ENCODE results near the gene HBP1.
"Not testable (repeated sequence)": the region's sequence is repeated elsewhere in the genome, so short reads cannot be mapped to it uniquely, and the experiment has no call there.

The HBP1 gene

GRCh38 chr7:107208024-107208521, 39.3 kb downstream of the HBP1 start:
- no peaks in the 10 kb centered on the region for H3K27me3 ChIP-seq (ENCODE audit: control insufficient read depth, insufficient read depth, low read length)
- no peak overlapping the region for H3K27ac ChIP-seq (ENCODE audit: low read depth, low read length)
- H3K4me3 ChIP-seq (ENCODE audit: low read depth, low read length), result no peak overlapping the region
- no peak overlapping the region for H3K9ac ChIP-seq (ENCODE audit: low read length)
- H3K9me3 ChIP-seq (ENCODE audit: control insufficient read depth, insufficient read depth, low read depth, low read length), result no peaks in the 10 kb centered on the region
- no peaks in the 10 kb centered on the region for H3K4me1 ChIP-seq (ENCODE audit: control insufficient read depth, insufficient read depth, low read length)
- H3K36me3 ChIP-seq (ENCODE audit: control insufficient read depth, insufficient read depth, low read length), result peaks cover 25% of the 10 kb centered on the region; the same call in 1 of the 2 replicates

- Histone ChIP-seq H3K4me1 (ENCODE audit: control insufficient read depth, insufficient read depth, low read length) (no peaks in the 10 kb centered on the region), H3K9ac (ENCODE audit: low read length) (no peak overlapping the region), H3K27me3 (ENCODE audit: control insufficient read depth, insufficient read depth, low read length) (no peaks in the 10 kb centered on the region), H3K27ac (ENCODE audit: low read depth, low read length) (no peak overlapping the region), H3K36me3 (ENCODE audit: control insufficient read depth, insufficient read depth, low read length) (peaks cover 21% of the 10 kb centered on the region; the same call in 1 of the 2 replicates), H3K4me3 (ENCODE audit: low read depth, low read length) (no peak overlapping the region), H3K9me3 (ENCODE audit: control insufficient read depth, insufficient read depth, low read depth, low read length) (no peaks in the 10 kb centered on the region)
Observed at GRCh38 chr7:107208563-107208962, 39.8 kb downstream of the HBP1 start.

GRCh38 chr7:107209565-107209964, 40.8 kb downstream of the HBP1 start:
- no peak overlapping the region for H3K4me3 ChIP-seq (ENCODE audit: low read depth, low read length)
- H3K36me3 ChIP-seq (ENCODE audit: control insufficient read depth, insufficient read depth, low read length), result peaks cover 15% of the 10 kb centered on the region; the same call in 1 of the 2 replicates
- no peaks in the 10 kb centered on the region for H3K9me3 ChIP-seq (ENCODE audit: control insufficient read depth, insufficient read depth, low read depth, low read length)
- H3K9ac ChIP-seq (ENCODE audit: low read length), result no peak overlapping the region
- no peak overlapping the region for H3K27ac ChIP-seq (ENCODE audit: low read depth, low read length)
- no peaks in the 10 kb centered on the region for H3K27me3 ChIP-seq (ENCODE audit: control insufficient read depth, insufficient read depth, low read length)
- no peaks in the 10 kb centered on the region for H3K4me1 ChIP-seq (ENCODE audit: control insufficient read depth, insufficient read depth, low read length)

- no peak overlapping the region for H3K9ac ChIP-seq (ENCODE audit: low read length)
- no peaks in the 10 kb centered on the region for H3K4me1 ChIP-seq (ENCODE audit: control insufficient read depth, insufficient read depth, low read length)
- H3K4me3 ChIP-seq (ENCODE audit: low read depth, low read length), result no peak overlapping the region
- no peaks in the 10 kb centered on the region for H3K9me3 ChIP-seq (ENCODE audit: control insufficient read depth, insufficient read depth, low read depth, low read length)
- no peak overlapping the region for H3K27ac ChIP-seq (ENCODE audit: low read depth, low read length)
- no peaks in the 10 kb centered on the region for H3K27me3 ChIP-seq (ENCODE audit: control insufficient read depth, insufficient read depth, low read length)
- H3K36me3 ChIP-seq (ENCODE audit: control insufficient read depth, insufficient read depth, low read length), result peaks cover 15% of the 10 kb centered on the region; the same call in 1 of the 2 replicates
Observed at GRCh38 chr7:107210400-107210799, 41.6 kb downstream of the HBP1 start.

- peaks cover 13% of the 10 kb centered on the region; the same call in 1 of the 2 replicates for H3K36me3 ChIP-seq (ENCODE audit: control insufficient read depth, insufficient read depth, low read length)
- H3K4me3 ChIP-seq (ENCODE audit: low read depth, low read length), result no peak overlapping the region
- no peaks in the 10 kb centered on the region for H3K9me3 ChIP-seq (ENCODE audit: control insufficient read depth, insufficient read depth, low read depth, low read length)
- H3K4me1 ChIP-seq (ENCODE audit: control insufficient read depth, insufficient read depth, low read length), result no peaks in the 10 kb centered on the region
- no peak overlapping the region for H3K9ac ChIP-seq (ENCODE audit: low read length)
- H3K27ac ChIP-seq (ENCODE audit: low read depth, low read length), result no peak overlapping the region
- H3K27me3 ChIP-seq (ENCODE audit: control insufficient read depth, insufficient read depth, low read length), result no peaks in the 10 kb centered on the region
Observed at GRCh38 chr7:107212725-107213124, 43.9 kb downstream of the HBP1 start.

- Histone ChIP-seq H3K9me3 (ENCODE audit: control insufficient read depth, insufficient read depth, low read depth, low read length) (no peaks in the 10 kb centered on the region), H3K9ac (ENCODE audit: low read length) (no peak overlapping the region), H3K27me3 (ENCODE audit: control insufficient read depth, insufficient read depth, low read length) (no peaks in the 10 kb centered on the region), H3K4me1 (ENCODE audit: control insufficient read depth, insufficient read depth, low read length) (no peaks in the 10 kb centered on the region), H3K4me3 (ENCODE audit: low read depth, low read length) (no peak overlapping the region), H3K36me3 (ENCODE audit: control insufficient read depth, insufficient read depth, low read length) (peaks cover 13% of the 10 kb centered on the region; the same call in 1 of the 2 replicates), H3K27ac (ENCODE audit: low read depth, low read length) (no peak overlapping the region)
Observed at GRCh38 chr7:107213193-107213788, 44.5 kb downstream of the HBP1 start.

- H3K27ac ChIP-seq (ENCODE audit: low read depth, low read length), result no peak overlapping the region
- no peaks in the 10 kb centered on the region for H3K9me3 ChIP-seq (ENCODE audit: control insufficient read depth, insufficient read depth, low read depth, low read length)
- H3K36me3 ChIP-seq (ENCODE audit: control insufficient read depth, insufficient read depth, low read length), result peaks cover 10% of the 10 kb centered on the region; the same call in 1 of the 2 replicates
- H3K4me3 ChIP-seq (ENCODE audit: low read depth, low read length), result no peak overlapping the region
- H3K4me1 ChIP-seq (ENCODE audit: control insufficient read depth, insufficient read depth, low read length), result no peaks in the 10 kb centered on the region
- no peaks in the 10 kb centered on the region for H3K27me3 ChIP-seq (ENCODE audit: control insufficient read depth, insufficient read depth, low read length)
- no peak overlapping the region for H3K9ac ChIP-seq (ENCODE audit: low read length)
Observed at GRCh38 chr7:107213945-107214344, 45.1 kb downstream of the HBP1 start.

GRCh38 chr7:107219563-107220244, 50.9 kb downstream of the HBP1 start:
- Histone ChIP-seq H3K36me3 (ENCODE audit: control insufficient read depth, insufficient read depth, low read length) (no peaks in the 10 kb centered on the region), H3K27me3 (ENCODE audit: control insufficient read depth, insufficient read depth, low read length) (no peaks in the 10 kb centered on the region), H3K4me1 (ENCODE audit: control insufficient read depth, insufficient read depth, low read length) (no peaks in the 10 kb centered on the region), H3K9me3 (ENCODE audit: control insufficient read depth, insufficient read depth, low read depth, low read length) (no peaks in the 10 kb centered on the region), H3K27ac (ENCODE audit: low read depth, low read length) (no peak overlapping the region), H3K9ac (ENCODE audit: low read length) (no peak overlapping the region), H3K4me3 (ENCODE audit: low read depth, low read length) (no peak overlapping the region)

- H3K27ac ChIP-seq (ENCODE audit: low read depth, low read length), result no peak overlapping the region
- no peaks in the 10 kb centered on the region for H3K4me1 ChIP-seq (ENCODE audit: control insufficient read depth, insufficient read depth, low read length)
- H3K9me3 ChIP-seq (ENCODE audit: control insufficient read depth, insufficient read depth, low read depth, low read length), result no peaks in the 10 kb centered on the region
- no peak overlapping the region for H3K4me3 ChIP-seq (ENCODE audit: low read depth, low read length)
- no peaks in the 10 kb centered on the region for H3K27me3 ChIP-seq (ENCODE audit: control insufficient read depth, insufficient read depth, low read length)
- H3K9ac ChIP-seq (ENCODE audit: low read length), result no peak overlapping the region
- H3K36me3 ChIP-seq (ENCODE audit: control insufficient read depth, insufficient read depth, low read length), result no peaks in the 10 kb centered on the region
Observed at GRCh38 chr7:107220356-107220755, 51.6 kb downstream of the HBP1 start.

GRCh38 chr7:107220806-107221205, 52.0 kb downstream of the HBP1 start:
- not testable (repeated sequence) for H3K4me3 ChIP-seq (ENCODE audit: low read depth, low read length); H3K9ac ChIP-seq (ENCODE audit: low read length); H3K27me3 ChIP-seq (ENCODE audit: control insufficient read depth, insufficient read depth, low read length); H3K27ac ChIP-seq (ENCODE audit: low read depth, low read length); H3K9me3 ChIP-seq (ENCODE audit: control insufficient read depth, insufficient read depth, low read depth, low read length); H3K36me3 ChIP-seq (ENCODE audit: control insufficient read depth, insufficient read depth, low read length); H3K4me1 ChIP-seq (ENCODE audit: control insufficient read depth, insufficient read depth, low read length)

- Histone ChIP-seq H3K27me3 (ENCODE audit: control insufficient read depth, insufficient read depth, low read length) (no peaks in the 10 kb centered on the region), H3K9me3 (ENCODE audit: control insufficient read depth, insufficient read depth, low read depth, low read length) (no peaks in the 10 kb centered on the region), H3K4me3 (ENCODE audit: low read depth, low read length) (no peak overlapping the region), H3K9ac (ENCODE audit: low read length) (no peak overlapping the region), H3K36me3 (ENCODE audit: control insufficient read depth, insufficient read depth, low read length) (no peaks in the 10 kb centered on the region), H3K4me1 (ENCODE audit: control insufficient read depth, insufficient read depth, low read length) (no peaks in the 10 kb centered on the region), H3K27ac (ENCODE audit: low read depth, low read length) (no peak overlapping the region)
Observed at GRCh38 chr7:107224374-107225223, 55.8 kb downstream of the HBP1 start.

Data from HUES6 (cell line).